Neural progenitor cell (in vitro differentiated cells): ENCODE results near the gene PKNOX1.

Experiments used
- CTCF ChIP-seq: fragments of 200-600 bp; sonication (generic); IDR thresholded peaks from 2 replicates; pipeline ENCODE4 v1.5.1; 2017; ENCODE audit warnings: antibody characterized with exemption, mild to moderate bottlenecking
- EZH2 ChIP-seq: fragments of 200-600 bp; sonication (generic); IDR thresholded peaks from 2 replicates; pipeline ENCODE4 v1.6.1; 2017; ENCODE audit warnings: antibody characterized with exemption, mild to moderate bottlenecking, moderate library complexity

GRCh38 chr21:42986125-42986783, 11.9 kb downstream of the PKNOX1 start:
- TF ChIP-seq CTCF (no peak), EZH2 (no peak)
